Rectal smooth muscle tissue (tissue), 1 donor: Measurements from ENCODE around the gene SLC2A11.
"Not testable (repeated sequence)": the region's sequence is repeated elsewhere in the genome, so short reads cannot be mapped to it uniquely, and the experiment has no call there.

Experiments
- H3K27ac ChIP-seq: one replicate; pipeline ENCODE4 v1.7.0; 2013; ENCODE audit warnings: low read depth, low read length, inconsistent platforms
- H3K27me3 ChIP-seq: one replicate; pipeline ENCODE4 v1.7.0; 2013; ENCODE audit warnings: low read length; ENCODE audit not compliant: control insufficient read depth, insufficient read depth
- H3K36me3 ChIP-seq: one replicate; pipeline ENCODE4 v1.7.0; 2013; ENCODE audit warnings: low read length; ENCODE audit not compliant: control insufficient read depth, insufficient read depth
- H3K4me1 ChIP-seq: one replicate; pipeline ENCODE4 v1.7.0; 2013; ENCODE audit warnings: low read length; ENCODE audit not compliant: control insufficient read depth, insufficient read depth
- H3K4me3 ChIP-seq: one replicate; pipeline ENCODE4 v1.7.0; 2013; ENCODE audit warnings: low read length
- H3K9ac ChIP-seq: one replicate; pipeline ENCODE4 v1.7.0; 2013; ENCODE audit warnings: low read length

Gene SLC2A11

DNA sequence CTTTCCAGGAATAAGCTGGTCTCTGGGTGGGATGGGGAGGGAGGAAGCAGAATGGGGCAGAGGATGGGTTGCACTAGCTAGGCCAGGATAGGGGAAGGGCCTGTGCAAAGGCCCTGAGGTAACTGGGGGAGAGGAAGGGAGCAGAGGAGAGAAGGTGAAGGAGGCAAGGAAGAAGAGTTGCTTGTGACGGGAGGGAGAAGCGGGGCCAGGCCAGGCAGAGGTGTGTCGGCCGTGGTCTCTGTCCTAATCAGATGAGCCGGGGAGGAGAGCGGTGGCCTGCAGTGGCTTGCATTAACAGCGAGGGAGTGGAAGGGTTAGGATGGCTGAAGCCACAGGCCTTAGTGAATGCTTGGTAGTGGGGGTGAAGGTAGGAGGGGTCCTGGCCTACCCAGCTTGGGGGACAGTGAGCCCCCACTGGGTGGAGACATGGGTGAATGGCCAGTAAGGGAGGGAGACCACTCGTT is 12.9 kb upstream of the SLC2A11 start:
- Histone ChIP-seq H3K4me1 (no peaks in the 10 kb centered on the region), H3K36me3 (no peaks in the 10 kb centered on the region), H3K9ac (no peak overlapping the region), H3K27ac (no peak overlapping the region), H3K27me3 (no peaks in the 10 kb centered on the region), H3K4me3 (no peak overlapping the region)

DNA sequence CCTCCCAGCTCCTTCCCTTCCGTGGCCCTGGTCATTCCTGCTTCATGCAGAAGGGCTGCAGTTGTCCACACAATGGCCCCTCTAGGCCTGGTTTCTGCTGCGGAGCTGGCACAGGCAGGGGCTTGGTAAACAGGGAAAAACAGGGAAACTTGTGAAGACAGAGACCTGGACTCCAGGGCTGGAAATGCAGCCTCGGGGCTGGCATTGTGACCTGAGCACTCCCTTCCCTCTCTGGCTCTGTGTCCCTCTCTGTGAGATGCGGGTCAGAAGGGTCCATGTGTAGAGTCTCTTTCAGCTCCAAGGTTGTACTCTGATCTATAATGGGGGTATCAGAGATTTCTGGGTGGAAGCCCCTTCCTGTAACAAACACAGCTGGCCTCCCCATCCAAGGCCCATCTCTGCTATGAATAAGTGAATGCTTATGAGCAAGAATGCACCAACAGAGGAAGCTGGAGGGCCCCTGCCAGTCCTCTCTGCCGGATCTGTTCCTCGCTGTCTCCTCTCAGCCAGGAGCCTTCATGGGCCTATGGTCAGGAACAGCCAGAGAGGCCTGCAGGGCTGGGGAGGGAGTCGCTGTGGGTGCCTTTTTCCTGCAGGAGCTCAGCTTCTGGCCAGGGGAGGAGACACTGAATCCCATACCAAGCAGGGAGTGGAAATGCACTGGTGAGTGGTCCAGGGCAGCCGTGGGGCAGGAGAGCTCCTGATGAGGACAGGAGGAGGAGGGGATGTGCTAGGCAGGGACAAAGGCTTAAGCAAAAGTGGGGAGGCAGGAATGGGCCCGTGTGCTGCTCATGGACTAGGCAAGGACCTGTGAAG is 12.2 kb upstream of the SLC2A11 start:
- Histone ChIP-seq H3K9ac (no peak overlapping the region), H3K4me1 (no peaks in the 10 kb centered on the region), H3K27me3 (no peaks in the 10 kb centered on the region), H3K36me3 (no peaks in the 10 kb centered on the region), H3K27ac (no peak overlapping the region), H3K4me3 (no peak overlapping the region)

DNA sequence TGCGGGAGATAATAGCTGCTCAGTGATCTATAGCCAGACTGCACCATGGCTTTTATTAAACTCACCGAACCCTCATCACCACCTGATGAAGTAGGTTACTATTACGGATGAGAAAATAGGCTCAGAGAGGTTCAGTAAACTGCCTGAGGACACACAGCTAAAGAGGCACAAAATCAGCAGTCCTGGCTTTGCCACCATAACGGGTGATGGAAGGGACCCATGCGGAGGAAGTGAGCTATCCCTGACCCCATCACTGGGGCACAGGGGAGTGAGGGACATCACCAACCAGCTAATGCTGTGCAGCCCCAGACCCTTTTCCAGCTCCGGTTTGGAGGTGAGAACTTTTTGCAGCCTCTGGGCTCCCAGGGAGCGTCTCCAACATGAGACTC is 11.6 kb upstream of the SLC2A11 start:
- Histone ChIP-seq H3K36me3 (no peaks in the 10 kb centered on the region), H3K9ac (no peak overlapping the region), H3K4me3 (no peak overlapping the region), H3K4me1 (no peaks in the 10 kb centered on the region), H3K27me3 (no peaks in the 10 kb centered on the region), H3K27ac (no peak overlapping the region)

DNA sequence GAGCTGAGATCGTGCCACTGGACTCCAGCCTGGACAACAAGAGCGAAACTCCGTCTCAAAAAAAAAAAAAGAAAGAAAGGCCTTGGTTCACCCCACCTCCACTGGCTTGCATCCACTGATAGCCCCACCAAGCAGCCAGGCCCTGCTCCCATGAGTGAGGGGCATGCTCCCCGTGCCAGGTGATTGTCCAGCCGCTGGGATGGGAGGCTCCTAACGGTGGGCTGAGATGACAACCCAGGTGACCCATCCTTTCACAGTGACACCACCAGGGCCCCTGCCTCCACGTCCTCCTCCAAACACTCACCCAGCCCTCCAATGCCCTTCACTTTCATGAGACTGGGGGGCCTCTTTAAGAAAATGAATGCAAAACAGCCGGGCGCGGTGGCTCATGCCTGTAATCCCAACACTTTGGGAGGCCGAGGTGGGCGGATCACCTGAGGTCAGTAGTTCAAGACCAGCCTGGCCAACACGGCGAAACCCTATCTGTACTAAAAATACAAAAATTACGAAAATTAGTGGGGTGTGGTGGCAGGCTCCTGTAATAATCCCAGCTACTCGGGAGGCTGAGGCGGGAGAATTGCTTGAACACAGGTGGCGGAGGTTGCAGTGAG is 10.3 kb upstream of the SLC2A11 start:
- H3K36me3 ChIP-seq = no peaks in the 10 kb centered on the region
- H3K27ac ChIP-seq = no peak overlapping the region
- H3K4me3 ChIP-seq = no peak overlapping the region
- no peak overlapping the region for H3K9ac ChIP-seq
- no peaks in the 10 kb centered on the region for H3K4me1 ChIP-seq
- H3K27me3 ChIP-seq = no peaks in the 10 kb centered on the region

DNA sequence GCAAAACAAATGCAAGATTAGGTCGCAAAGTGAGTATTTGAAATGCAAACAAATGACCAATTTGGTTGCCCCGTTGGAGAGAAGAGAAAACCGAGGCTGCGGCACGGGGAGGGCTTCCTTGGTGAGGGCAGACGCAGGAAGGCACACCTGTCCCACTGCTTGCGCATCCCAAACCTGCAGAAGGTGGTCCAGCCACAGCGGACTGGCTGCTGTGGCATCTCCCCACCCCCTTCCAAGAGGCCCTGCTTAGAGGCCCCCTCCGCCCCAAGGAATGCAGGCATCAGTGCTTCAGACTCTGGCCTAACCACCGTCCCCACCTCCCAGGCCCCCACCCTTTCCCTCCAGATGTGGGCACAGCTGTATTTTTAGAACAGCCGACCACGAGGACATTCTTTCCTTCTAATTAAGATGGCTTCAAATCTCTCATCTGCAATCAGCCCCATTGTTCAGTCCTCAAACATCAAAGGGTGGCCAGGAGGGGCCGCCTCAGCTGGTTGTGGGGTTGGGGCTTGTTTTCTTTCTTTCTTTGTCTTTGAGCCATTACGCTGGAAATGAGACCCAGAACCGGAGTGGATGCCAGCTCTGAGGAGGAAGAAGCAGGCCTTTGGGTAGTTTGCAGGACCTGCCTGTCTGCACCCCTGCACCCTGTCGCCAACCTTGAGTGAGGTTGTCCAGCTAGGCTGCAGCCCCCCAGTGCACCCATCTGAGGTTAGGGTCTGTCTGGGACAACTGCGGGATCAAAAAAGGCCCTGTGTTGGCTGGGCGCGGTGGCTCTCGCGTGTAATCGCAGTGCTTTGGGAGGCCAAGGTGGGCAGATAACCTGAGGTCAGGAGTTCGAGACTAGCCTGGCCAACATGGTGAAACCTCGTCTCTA is 9.4 kb upstream of the SLC2A11 start:
- Histone ChIP-seq H3K27ac (no peak overlapping the region), H3K36me3 (no peaks in the 10 kb centered on the region), H3K4me1 (no peaks in the 10 kb centered on the region), H3K9ac (no peak overlapping the region), H3K27me3 (no peaks in the 10 kb centered on the region), H3K4me3 (no peak overlapping the region)

DNA sequence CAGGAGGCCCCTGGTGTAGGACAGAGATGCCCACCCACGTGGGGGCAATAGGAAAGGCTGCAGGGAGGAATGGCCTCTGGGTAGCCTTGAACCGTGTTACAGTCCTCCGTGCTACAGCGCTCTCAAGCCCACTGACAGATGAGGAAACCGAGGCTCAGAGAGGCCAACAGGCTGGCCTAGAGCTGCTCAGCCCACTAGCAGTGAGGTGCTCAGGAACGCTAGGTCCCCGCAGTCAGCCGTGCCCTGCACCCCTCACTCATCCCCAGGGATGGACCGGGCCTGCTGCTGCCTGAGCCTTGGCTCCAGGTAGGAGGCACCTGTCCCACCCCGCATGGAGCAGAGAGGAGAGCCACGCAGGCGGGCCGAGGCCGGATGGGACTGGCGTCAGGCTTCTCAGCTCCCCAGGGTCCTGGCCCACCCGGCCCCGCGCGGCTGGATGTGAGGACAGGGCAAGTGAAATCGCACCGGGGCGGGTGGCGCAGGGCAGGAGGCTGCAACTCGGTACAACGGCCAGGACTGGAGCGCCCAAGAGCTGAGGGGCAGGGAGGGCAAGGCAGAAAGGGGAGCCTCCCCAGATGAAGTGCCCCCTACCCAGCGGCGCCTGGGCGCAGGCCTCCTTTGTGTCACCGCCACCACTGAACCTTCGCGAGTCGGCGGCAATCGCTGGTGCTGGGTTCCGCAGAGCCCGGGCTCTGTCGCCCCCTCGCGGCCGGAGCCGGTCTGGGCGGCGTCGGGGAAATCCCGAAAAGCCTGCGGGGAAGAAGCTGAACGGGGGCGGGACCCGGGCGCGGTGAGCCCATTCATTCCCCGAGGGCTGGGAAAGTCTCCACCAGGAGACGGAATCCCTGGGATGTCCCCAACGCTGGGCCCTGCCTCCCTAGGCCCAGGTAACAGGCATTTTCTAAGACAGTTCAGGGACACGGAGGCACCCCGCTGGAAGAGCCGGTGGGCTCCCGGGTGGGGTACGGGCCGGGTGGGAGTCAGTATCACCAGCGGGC is 8.4 kb upstream of the SLC2A11 start:
- H3K9ac ChIP-seq = no peak overlapping the region
- no peaks in the 10 kb centered on the region for H3K27me3 ChIP-seq
- H3K27ac ChIP-seq = no peak overlapping the region
- no peaks in the 10 kb centered on the region for H3K36me3 ChIP-seq
- peak overlapping the region; percentile 21 for H3K4me3 ChIP-seq
- H3K4me1 ChIP-seq = no peaks in the 10 kb centered on the region

DNA sequence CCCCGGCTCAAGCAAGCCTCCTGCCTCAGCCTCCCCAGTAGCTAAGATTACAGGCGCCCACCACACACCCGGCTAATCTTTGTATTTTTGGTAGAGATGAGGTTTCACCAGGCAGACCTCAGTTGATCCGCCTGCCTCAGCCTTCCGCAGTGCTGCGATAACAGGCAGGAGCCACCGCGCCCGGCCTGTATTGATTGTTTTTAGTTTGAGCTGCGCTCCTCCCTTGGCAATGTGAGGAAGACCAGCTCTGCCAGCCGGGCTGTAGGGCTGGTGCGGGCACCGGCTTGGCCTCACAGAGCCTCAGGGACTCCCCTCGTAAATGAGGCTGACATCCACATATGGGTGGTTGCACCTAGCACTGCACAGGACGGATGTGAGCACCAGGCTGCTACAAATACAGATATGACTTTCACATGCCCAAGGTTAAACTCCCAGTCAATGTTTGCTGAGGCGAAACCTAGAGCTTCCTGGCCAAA is 7.5 kb upstream of the SLC2A11 start:
- Histone ChIP-seq H3K4me1 (no peaks in the 10 kb centered on the region), H3K9ac (no peak overlapping the region), H3K27ac (no peak overlapping the region), H3K4me3 (no peak overlapping the region), H3K27me3 (no peaks in the 10 kb centered on the region), H3K36me3 (no peaks in the 10 kb centered on the region)

DNA sequence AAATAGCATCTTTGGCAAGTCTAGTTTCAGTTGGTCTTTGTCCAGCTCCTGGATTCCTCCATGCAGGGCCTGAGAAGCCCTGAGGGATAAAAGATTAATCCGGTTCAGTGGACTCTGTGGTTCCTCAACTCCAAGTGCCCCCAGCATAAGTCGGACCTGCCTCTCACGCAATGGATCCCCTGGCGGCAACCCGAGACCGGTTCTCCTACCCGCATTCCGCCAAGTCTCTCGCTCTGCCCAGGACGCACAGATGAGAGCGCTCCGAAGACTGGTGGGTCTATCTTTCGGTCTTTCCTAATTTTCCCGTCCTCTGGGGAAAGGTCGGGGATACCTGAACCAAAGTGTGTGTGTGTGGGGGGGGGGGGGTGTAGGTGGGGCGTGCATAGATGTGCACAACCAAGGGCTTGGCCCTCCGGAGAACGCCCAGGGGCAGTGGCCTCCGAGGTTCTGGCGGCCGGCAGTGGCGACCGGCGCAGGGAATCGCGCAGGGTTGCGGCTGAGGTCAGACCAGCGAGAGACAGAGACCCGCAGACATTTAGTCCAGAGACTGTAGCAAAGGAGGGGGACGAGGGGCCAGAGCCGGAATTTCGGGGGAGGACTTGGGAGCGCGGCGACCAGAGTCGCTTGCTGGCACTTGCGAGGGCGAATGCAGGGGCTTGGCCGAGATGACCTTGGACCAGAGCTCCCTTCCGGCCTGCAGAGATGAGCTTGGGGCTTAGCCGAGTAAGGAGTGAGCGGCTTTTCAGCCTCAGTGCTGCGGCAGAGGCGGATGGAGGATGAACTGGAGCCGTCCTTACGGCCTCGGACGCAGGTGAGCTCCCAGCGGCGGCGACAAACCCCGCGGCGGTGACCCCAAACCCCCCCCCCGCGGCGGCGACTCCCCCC is 712 bp upstream of the SLC2A11 start:
- Histone ChIP-seq H3K4me3 (peak overlapping the region; percentile 85), H3K9ac (peak overlapping the region; percentile 81), H3K36me3 (no peaks in the 10 kb centered on the region), H3K4me1 (no peaks in the 10 kb centered on the region), H3K27me3 (no peaks in the 10 kb centered on the region), H3K27ac (peak overlapping the region; percentile 94)

DNA sequence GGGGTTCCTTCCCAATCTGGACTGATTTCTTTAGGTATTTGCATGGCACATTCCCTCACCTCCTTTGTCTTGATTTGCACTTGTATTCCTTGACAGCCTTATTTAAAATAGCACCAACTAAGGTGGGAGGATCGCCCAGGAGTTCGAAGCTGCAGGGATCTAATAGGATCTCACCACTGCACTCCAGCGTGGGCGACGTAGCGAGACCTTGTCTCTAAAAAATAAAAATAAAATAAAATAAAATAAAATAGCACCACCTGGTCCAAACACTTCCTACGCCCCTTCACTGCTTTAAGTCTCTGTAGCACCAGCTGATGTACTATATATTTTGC is 775 bp downstream of the SLC2A11 start:
- Histone ChIP-seq H3K27ac (no peak overlapping the region), H3K9ac (no peak overlapping the region), H3K4me1 (no peaks in the 10 kb centered on the region), H3K36me3 (no peaks in the 10 kb centered on the region), H3K4me3 (peak overlapping the region; percentile 85), H3K27me3 (no peaks in the 10 kb centered on the region)

DNA sequence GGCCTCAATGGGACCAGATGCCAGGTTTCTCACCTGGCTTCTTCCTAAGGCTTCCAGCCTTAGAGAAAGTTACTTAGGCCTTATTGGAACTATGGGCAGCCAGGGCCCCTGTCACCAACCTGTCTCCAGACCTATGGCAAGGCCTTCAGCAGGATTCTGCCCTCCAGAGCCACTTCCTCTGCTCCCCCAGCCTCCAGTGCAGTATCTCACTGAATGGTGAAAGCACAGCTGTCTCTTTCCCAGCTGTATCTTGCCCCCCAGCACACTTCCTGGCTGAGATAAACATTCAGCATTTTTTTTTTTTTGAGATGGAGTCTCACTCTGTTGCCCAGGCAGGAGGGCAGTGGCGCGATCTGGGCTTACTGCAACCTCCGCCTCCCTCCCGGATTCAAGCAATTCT is 1.5 kb downstream of the SLC2A11 start:
- H3K4me3 ChIP-seq = no peak overlapping the region
- H3K27me3 ChIP-seq = no peaks in the 10 kb centered on the region
- H3K4me1 ChIP-seq = no peaks in the 10 kb centered on the region
- H3K27ac ChIP-seq = no peak overlapping the region
- H3K36me3 ChIP-seq = no peaks in the 10 kb centered on the region
- no peak overlapping the region for H3K9ac ChIP-seq

DNA sequence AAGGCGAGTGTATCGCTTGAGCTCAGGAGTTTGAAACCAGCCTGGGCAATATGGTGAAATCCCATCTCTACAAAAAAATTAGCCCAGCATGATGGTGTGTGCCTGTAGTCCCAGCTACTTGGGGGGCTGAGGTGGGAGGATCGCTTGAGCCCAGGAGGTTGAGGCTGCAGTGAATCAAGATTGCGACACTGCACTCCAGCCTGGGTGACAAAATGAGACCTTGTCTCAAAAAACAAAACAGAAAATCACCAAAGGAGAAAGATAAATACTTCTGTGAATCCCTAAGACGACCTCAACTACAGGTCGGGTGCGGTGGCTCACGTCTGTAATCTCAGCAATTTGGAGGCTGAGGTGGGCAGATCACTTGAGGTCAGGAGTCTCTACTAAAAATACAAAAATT is 2.5 kb downstream of the SLC2A11 start:
- not testable (repeated sequence) for H3K27me3 ChIP-seq, H3K9ac ChIP-seq, H3K36me3 ChIP-seq, H3K27ac ChIP-seq, H3K4me1 ChIP-seq, H3K4me3 ChIP-seq
